ENCODE results near the gene SLC12A8. TPM values are rescaled to one million over a fixed set of nuclear protein-coding genes. Genes with fewer than 3 reads are reported as not detected.
A peak's percentile ranks its signal among the peaks of the same experiment; 100 is the strongest.

The SLC12A8 gene
- total and polyA plus RNA-seq, 2 of the 13 experiments (the other 11 are each of a cell fraction or from before 2014, with no cell fraction given): 0.44 to 0.71 TPM

DNA sequence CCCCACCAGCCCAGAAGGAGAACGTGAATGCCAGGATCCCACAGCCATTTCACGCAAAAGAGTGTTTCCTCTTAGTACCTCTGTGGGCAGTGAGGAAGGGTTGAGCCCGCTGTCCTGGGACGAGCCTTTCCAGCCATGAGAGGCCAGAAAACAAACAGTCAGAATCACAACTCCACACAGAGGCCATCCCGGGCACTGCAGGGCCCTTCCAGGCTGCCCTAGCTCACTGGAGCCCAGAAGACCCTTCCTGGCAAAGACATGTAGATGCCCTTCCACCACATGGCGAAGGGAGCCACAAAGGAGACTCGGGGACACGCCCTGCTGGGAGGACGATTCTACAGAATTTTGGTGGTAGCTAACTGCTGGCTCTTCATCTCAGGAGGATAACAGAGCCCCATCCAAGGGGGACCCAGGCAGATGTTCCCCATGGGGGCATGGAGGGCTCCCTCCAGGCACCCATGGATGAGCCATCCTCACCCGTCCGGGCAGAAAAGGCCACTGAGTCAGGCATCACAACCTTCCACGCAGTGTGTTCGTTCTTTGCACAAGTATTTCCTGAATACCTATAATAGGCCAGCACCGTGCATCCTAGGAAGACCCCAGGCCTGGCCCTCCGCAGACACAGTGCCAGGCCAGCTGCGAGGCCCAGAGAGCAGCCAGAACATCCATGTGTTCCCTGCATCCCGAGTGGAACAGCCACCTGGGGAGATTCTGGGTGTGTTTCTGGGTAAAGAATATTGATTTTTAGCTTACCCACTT, 47.2 kb downstream of the SLC12A8 start:
- Histone ChIP-seq H3K9ac (ENCODE audit: insufficient read depth, low read depth, low read length) (no peak overlapping the region), H3K4me3 (replicated peaks in 1 of 3; ENCODE audit: insufficient read depth in 1 of 3, low read depth in 2 of 3, low read length in 3 of 3) (no peak overlapping the region), H3K9me3 (ENCODE audit: low read length) (no peaks in the 10 kb centered on the region), H3K79me2 (ENCODE audit: insufficient read depth, low read length) (no peaks in the 10 kb centered on the region), H2AFZ (ENCODE audit: low read length) (no peak overlapping the region), H3K4me1 (ENCODE audit: insufficient read depth, low read length) (no peaks in the 10 kb centered on the region), H3K36me3 (replicated peaks in 1 of 2; ENCODE audit: control insufficient read depth in 1 of 2, insufficient read depth in 2 of 2, low read length in 2 of 2) (no peaks in the 10 kb centered on the region), H3K27me3 (ENCODE audit: control insufficient read depth in 1 of 2, insufficient read depth in 2 of 2, low read length in 2 of 2) (peaks cover 0 to 13% of the 10 kb centered on the region in 2 experiments; a peak in 2 of 5 replicates), H3K4me2 (ENCODE audit: low read depth, low read length) (peak overlapping the region; percentile 10; the same call in 1 of the 2 replicates), H4K20me1 (ENCODE audit: insufficient read depth, low read length) (no peaks in the 10 kb centered on the region), H3K27ac (ENCODE audit: extremely low read length, insufficient read depth, low read length) (no peak overlapping the region)
- POLR2A ChIA-PET: no interaction called here
- ATAC-seq (peak; percentile 94), DNase-seq (ENCODE audit: low spot score) (peak; percentile 34), FAIRE-seq (peak; percentile 12)
- peak; percentile 41 for TF ChIP-seq XRCC5 (optimal IDR thresholded peaks at IDR 0.05; ENCODE audit: low read length)
- peak; percentile 58 for TF ChIP-seq SMC3 (IDR thresholded peaks at IDR 0.05; ENCODE audit: low read length)
- TF ChIP-seq, protein P1, sequence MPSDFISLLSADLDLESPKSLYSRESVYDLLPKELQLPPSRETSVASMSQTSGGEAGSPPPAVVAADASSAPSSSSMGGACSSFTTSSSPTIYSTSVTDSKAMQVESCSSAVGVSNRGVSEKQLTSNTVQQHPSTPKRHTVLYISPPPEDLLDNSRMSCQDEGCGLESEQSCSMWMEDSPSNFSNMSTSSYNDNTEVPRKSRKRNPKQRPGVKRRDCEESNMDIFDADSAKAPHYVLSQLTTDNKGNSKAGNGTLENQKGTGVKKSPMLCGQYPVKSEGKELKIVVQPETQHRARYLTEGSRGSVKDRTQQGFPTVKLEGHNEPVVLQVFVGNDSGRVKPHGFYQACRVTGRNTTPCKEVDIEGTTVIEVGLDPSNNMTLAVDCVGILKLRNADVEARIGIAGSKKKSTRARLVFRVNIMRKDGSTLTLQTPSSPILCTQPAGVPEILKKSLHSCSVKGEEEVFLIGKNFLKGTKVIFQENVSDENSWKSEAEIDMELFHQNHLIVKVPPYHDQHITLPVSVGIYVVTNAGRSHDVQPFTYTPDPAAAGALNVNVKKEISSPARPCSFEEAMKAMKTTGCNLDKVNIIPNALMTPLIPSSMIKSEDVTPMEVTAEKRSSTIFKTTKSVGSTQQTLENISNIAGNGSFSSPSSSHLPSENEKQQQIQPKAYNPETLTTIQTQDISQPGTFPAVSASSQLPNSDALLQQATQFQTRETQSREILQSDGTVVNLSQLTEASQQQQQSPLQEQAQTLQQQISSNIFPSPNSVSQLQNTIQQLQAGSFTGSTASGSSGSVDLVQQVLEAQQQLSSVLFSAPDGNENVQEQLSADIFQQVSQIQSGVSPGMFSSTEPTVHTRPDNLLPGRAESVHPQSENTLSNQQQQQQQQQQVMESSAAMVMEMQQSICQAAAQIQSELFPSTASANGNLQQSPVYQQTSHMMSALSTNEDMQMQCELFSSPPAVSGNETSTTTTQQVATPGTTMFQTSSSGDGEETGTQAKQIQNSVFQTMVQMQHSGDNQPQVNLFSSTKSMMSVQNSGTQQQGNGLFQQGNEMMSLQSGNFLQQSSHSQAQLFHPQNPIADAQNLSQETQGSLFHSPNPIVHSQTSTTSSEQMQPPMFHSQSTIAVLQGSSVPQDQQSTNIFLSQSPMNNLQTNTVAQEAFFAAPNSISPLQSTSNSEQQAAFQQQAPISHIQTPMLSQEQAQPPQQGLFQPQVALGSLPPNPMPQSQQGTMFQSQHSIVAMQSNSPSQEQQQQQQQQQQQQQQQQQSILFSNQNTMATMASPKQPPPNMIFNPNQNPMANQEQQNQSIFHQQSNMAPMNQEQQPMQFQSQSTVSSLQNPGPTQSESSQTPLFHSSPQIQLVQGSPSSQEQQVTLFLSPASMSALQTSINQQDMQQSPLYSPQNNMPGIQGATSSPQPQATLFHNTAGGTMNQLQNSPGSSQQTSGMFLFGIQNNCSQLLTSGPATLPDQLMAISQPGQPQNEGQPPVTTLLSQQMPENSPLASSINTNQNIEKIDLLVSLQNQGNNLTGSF (CRISPR knock-in tag; IDR thresholded peaks at IDR 0.05): no peak
- TF ChIP-seq RAD21 (CRISPR knock-in tag; IDR thresholded peaks at IDR 0.05): peak; percentile 64; the same call in 1 of the 2 replicates
- TF ChIP-seq, protein P2, sequence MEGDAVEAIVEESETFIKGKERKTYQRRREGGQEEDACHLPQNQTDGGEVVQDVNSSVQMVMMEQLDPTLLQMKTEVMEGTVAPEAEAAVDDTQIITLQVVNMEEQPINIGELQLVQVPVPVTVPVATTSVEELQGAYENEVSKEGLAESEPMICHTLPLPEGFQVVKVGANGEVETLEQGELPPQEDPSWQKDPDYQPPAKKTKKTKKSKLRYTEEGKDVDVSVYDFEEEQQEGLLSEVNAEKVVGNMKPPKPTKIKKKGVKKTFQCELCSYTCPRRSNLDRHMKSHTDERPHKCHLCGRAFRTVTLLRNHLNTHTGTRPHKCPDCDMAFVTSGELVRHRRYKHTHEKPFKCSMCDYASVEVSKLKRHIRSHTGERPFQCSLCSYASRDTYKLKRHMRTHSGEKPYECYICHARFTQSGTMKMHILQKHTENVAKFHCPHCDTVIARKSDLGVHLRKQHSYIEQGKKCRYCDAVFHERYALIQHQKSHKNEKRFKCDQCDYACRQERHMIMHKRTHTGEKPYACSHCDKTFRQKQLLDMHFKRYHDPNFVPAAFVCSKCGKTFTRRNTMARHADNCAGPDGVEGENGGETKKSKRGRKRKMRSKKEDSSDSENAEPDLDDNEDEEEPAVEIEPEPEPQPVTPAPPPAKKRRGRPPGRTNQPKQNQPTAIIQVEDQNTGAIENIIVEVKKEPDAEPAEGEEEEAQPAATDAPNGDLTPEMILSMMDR (CRISPR knock-in tag; IDR thresholded peaks at IDR 0.05): peak; percentile 77
- TF ChIP-seq FIP1L1 (IDR thresholded peaks at IDR 0.05; ENCODE audit: borderline replicate concordance, insufficient read depth, low read depth, low read length): no peak
- no peak for TF ChIP-seq ZNF761 (CRISPR knock-in tag; conservative IDR thresholded peaks at IDR 0.05)
- TF ChIP-seq, protein P3, sequence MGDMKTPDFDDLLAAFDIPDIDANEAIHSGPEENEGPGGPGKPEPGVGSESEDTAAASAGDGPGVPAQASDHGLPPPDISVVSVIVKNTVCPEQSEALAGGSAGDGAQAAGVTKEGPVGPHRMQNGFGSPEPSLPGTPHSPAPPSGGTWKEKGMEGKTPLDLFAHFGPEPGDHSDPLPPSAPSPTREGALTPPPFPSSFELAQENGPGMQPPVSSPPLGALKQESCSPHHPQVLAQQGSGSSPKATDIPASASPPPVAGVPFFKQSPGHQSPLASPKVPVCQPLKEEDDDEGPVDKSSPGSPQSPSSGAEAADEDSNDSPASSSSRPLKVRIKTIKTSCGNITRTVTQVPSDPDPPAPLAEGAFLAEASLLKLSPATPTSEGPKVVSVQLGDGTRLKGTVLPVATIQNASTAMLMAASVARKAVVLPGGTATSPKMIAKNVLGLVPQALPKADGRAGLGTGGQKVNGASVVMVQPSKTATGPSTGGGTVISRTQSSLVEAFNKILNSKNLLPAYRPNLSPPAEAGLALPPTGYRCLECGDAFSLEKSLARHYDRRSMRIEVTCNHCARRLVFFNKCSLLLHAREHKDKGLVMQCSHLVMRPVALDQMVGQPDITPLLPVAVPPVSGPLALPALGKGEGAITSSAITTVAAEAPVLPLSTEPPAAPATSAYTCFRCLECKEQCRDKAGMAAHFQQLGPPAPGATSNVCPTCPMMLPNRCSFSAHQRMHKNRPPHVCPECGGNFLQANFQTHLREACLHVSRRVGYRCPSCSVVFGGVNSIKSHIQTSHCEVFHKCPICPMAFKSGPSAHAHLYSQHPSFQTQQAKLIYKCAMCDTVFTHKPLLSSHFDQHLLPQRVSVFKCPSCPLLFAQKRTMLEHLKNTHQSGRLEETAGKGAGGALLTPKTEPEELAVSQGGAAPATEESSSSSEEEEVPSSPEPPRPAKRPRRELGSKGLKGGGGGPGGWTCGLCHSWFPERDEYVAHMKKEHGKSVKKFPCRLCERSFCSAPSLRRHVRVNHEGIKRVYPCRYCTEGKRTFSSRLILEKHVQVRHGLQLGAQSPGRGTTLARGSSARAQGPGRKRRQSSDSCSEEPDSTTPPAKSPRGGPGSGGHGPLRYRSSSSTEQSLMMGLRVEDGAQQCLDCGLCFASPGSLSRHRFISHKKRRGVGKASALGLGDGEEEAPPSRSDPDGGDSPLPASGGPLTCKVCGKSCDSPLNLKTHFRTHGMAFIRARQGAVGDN (CRISPR knock-in tag; IDR thresholded peaks at IDR 0.05): peak; percentile 21; the same call in 1 of the 2 replicates
- TF ChIP-seq STAG1 (CRISPR knock-in tag; IDR thresholded peaks at IDR 0.05): peak; percentile 85
- no peak for TF ChIP-seq ZNF607 (CRISPR knock-in tag; IDR thresholded peaks at IDR 0.05; ENCODE audit: borderline replicate concordance)
- intact Hi-C loops (cut with micrococcal nuclease; ENCODE audit: unreplicated experiment): loop anchor here (1.0 to 2.0 kb wide), 2 partner anchors 170 to 237 kb away; no protein-coding TSS in a partner anchor
- CTCF ChIA-PET (ENCODE audit: low intra/inter-chr PET ratio, low total read pairs): interaction anchor here (1.2 to 2.6 kb wide), 3 partner anchors 14 to 237 kb away, joined by 3 to 9 read pairs (median 4); no protein-coding TSS in a partner anchor
- in situ Hi-C loops (cut with HindIII; ENCODE audit: extremely low pct_ligation_motif_present, low pct_unique_long_range_greater_than_20kb): loop anchor here (5.0 to 25.0 kb wide), 3 partner anchors 171 to 403 kb away; no protein-coding TSS in a partner anchor
- BruUV-seq (replicated peaks): no TSS peak
- 3% methylated on average over 8 of the region's 17 CpGs for WGBS (ENCODE audit: low lambda C conversion rate)

Data from HepG2 (cell line).